ENCODE results near the gene PCDHA5.

DNA sequence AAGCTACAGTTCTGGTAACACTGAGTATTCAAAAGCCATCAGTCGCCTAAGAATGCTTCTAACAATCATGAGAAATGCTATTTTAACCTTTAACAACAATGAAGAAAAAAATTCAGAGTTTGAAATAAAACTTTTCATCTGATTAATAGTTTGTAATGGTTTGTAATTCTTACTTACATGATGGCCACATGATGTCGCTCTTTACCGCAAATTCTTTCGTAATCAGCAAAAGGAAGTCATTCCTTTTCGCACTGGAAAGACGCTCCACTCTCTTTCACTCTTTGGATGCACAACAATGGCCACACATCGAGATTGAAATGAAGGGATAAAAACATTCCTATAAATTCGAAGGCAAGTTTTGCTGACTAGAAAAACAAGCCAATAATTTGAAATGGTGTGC, 12.6 kb downstream of the PCDHA5 start, which contains the start of gene PCDHA7:
- no peak for TF ChIP-seq CTCF (IDR thresholded peaks at IDR 0.05)
- TF ChIP-seq POLR2A (IDR thresholded peaks at IDR 0.05), result no peak
- TF ChIP-seq EP300 (IDR thresholded peaks at IDR 0.05), result no peak
